Astrocyte (in vitro differentiated cells and primary cell): Measurements from ENCODE around the gene ARTN.

Source experiments
- EZH2 ChIP-seq: IDR thresholded peaks from 2 replicates; pipeline ENCODE4 v1.6.1; 2012; ENCODE audit warnings: mild to moderate bottlenecking, low read length, inconsistent platforms; ENCODE audit not compliant: insufficient read depth
- TF ChIP-seq, protein P1 (sequence below): IDR thresholded peaks from 2 replicates; pipeline ENCODE4 v1.5.1; 2011; ENCODE audit warnings: low read depth, mild to moderate bottlenecking, inconsistent platforms, low read length, moderate library complexity; ENCODE audit not compliant: insufficient read depth

DNA sequence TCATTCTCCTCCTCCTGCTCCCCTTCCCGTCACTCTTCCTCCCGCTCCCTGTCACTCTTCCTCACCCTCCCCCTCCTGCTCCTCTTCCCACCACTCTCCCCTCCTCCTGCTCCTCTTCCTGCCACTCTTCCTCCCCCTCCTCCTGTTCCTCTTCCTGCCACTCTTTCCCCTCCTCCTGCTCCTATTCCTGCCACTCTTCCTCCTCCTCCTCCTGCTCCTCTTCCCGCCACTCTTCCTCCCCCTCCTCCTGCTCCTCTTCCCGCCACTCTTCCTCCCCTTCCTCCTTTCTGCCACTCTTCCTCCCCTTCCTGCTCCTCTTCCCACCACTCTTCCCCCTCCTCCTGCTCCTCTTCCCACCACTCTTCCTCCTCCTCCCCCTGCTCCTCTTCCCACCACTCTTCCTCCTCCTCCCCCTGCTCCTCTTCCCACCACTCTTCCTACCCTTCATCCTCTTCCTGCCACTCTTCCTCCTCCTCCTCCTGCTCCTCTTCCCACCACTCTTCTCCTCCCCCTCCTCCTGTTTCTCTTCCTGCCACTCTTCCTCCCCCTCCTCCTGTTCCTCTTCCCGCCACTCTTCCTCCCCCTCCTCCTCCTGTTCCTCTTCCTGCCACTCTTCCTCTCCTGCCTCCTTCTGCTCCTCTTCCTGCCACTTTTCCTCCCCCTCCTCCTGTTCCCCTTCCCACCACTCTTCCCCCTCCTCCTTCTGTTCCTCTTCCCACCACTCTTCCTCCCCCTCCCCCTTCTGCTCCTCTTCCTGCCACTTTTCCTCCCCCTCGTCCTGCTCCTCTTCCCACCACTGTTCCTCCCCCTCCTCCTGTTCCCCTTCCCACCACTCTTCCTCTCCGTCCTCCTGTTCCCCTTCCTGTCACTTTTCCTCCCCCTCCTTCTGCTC, 28.7 kb upstream of the ARTN start:
- TF ChIP-seq, protein P1, sequence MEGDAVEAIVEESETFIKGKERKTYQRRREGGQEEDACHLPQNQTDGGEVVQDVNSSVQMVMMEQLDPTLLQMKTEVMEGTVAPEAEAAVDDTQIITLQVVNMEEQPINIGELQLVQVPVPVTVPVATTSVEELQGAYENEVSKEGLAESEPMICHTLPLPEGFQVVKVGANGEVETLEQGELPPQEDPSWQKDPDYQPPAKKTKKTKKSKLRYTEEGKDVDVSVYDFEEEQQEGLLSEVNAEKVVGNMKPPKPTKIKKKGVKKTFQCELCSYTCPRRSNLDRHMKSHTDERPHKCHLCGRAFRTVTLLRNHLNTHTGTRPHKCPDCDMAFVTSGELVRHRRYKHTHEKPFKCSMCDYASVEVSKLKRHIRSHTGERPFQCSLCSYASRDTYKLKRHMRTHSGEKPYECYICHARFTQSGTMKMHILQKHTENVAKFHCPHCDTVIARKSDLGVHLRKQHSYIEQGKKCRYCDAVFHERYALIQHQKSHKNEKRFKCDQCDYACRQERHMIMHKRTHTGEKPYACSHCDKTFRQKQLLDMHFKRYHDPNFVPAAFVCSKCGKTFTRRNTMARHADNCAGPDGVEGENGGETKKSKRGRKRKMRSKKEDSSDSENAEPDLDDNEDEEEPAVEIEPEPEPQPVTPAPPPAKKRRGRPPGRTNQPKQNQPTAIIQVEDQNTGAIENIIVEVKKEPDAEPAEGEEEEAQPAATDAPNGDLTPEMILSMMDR, result no peak
- no peak for TF ChIP-seq EZH2
